Trophoblast cell (in vitro differentiated cells and primary cell): ENCODE results near the gene PAEP.
A peak's percentile ranks its signal among the peaks of the same experiment; 100 is the strongest.

ENCODE experiments used
- DNase-seq, 2 donors: peaks; one replicate each; pipeline ENCODE4 v3.0.0-alpha.2; 2016
- H2AFZ ChIP-seq: 2 replicates; pipeline ENCODE4 v1.6.1; 2013; ENCODE audit warnings: low read length, moderate library complexity, mild to moderate bottlenecking; ENCODE audit not compliant: insufficient read depth, poor library complexity
- H2AK5ac ChIP-seq: 2 replicates; pipeline ENCODE4 v1.6.1; 2013; ENCODE audit warnings: mild to moderate bottlenecking, low read length
- H2BK120ac ChIP-seq: 2 replicates; pipeline ENCODE4 v1.6.1; 2013; ENCODE audit warnings: low read length, mild to moderate bottlenecking, moderate library complexity; ENCODE audit not compliant: insufficient read depth, poor library complexity
- H2BK12ac ChIP-seq: 2 replicates; pipeline ENCODE4 v1.6.1; 2013; ENCODE audit warnings: mild to moderate bottlenecking, low read length, moderate library complexity
- H2BK5ac ChIP-seq: 2 replicates; pipeline ENCODE4 v1.6.1; 2013; ENCODE audit warnings: low read length, low read depth, moderate library complexity, mild to moderate bottlenecking; ENCODE audit not compliant: poor library complexity
- H3K14ac ChIP-seq: 2 replicates; pipeline ENCODE4 v1.6.1; 2013; ENCODE audit warnings: mild to moderate bottlenecking, low read length
- H3K18ac ChIP-seq: 2 replicates; pipeline ENCODE4 v1.6.1; 2013; ENCODE audit warnings: mild to moderate bottlenecking, low read length
- H3K23ac ChIP-seq: 2 replicates; pipeline ENCODE4 v1.6.1; 2013; ENCODE audit warnings: low read length
- H3K27ac ChIP-seq: 2 replicates; pipeline ENCODE4 v1.5.1; 2013; ENCODE audit warnings: low read depth, mild to moderate bottlenecking, inconsistent platforms, low read length, moderate library complexity
- H3K27me3 ChIP-seq: 2 replicates; pipeline ENCODE4 v1.6.1; 2013; ENCODE audit warnings: inconsistent platforms, mild to moderate bottlenecking, low read length, moderate library complexity; ENCODE audit not compliant: insufficient read depth
- H3K36me3 ChIP-seq, 2 experiments: 1 replicate in 1 of 2; 2 replicates in 1 of 2; pipeline ENCODE4 v1.6.1; 2013; ENCODE audit warnings: low read length in 2 of 2, mild to moderate bottlenecking in 2 of 2, moderate library complexity in 1 of 2; ENCODE audit not compliant: insufficient read depth in 2 of 2, control insufficient read depth in 1 of 2
- H3K4ac ChIP-seq: 2 replicates; pipeline ENCODE4 v1.6.1; 2013; ENCODE audit warnings: low read depth, mild to moderate bottlenecking, low read length, moderate library complexity
- H3K4me1 ChIP-seq, 2 experiments: 1 replicate in 1 of 2; 2 replicates in 1 of 2; pipeline ENCODE4 v1.6.1; 2013; ENCODE audit warnings: low read length in 2 of 2, mild to moderate bottlenecking in 2 of 2, moderate library complexity in 1 of 2; ENCODE audit not compliant: insufficient read depth in 2 of 2, control insufficient read depth in 1 of 2
- H3K4me2 ChIP-seq: 2 replicates; pipeline ENCODE4 v1.6.1; 2013; ENCODE audit warnings: inconsistent platforms, mild to moderate bottlenecking, low read length, moderate library complexity
- H3K4me3 ChIP-seq: 2 replicates; pipeline ENCODE4 v1.5.1; 2013; ENCODE audit warnings: mild to moderate bottlenecking, low read depth, low read length, inconsistent platforms
- H3K79me1 ChIP-seq: one replicate; pipeline ENCODE4 v1.6.1; 2013; ENCODE audit warnings: low read length
- H3K79me2 ChIP-seq: 2 replicates; pipeline ENCODE4 v1.6.1; 2013; ENCODE audit warnings: low read length, mild to moderate bottlenecking; ENCODE audit not compliant: control insufficient read depth, insufficient read depth, poor library complexity
- H3K9ac ChIP-seq: 2 replicates; pipeline ENCODE4 v1.6.1; 2013; ENCODE audit warnings: mild to moderate bottlenecking, low read length
- H3K9me3 ChIP-seq: 2 replicates; pipeline ENCODE4 v1.6.1; 2013; ENCODE audit warnings: low read depth, mild to moderate bottlenecking, control low read depth, inconsistent platforms, low read length; ENCODE audit not compliant: insufficient read depth
- H4K12ac ChIP-seq: 2 replicates; pipeline ENCODE4 v1.6.1; 2013; ENCODE audit warnings: low read depth, mild to moderate bottlenecking, low read length, moderate library complexity
- H4K8ac ChIP-seq: 2 replicates; pipeline ENCODE4 v1.6.1; 2013; ENCODE audit warnings: low read depth, mild to moderate bottlenecking, low read length, moderate library complexity
- H4K91ac ChIP-seq: one replicate; pipeline ENCODE4 v1.6.1; 2013; ENCODE audit warnings: low read depth, mild to moderate bottlenecking, low read length, moderate library complexity
- WGBS: extraction: QIAGEN DNeasy Blood & Tissue Kit; methylation state at CpG from one replicate; pipeline ENCODE4 v1.1.7; 2013; ENCODE audit warnings: missing lambda C conversion rate; ENCODE audit not compliant: insufficient read length, insufficient coverage; ENCODE audit errors: extremely low coverage; 5-methylcytosine and 5-hydroxymethylcytosine counted together

The PAEP gene

DNA sequence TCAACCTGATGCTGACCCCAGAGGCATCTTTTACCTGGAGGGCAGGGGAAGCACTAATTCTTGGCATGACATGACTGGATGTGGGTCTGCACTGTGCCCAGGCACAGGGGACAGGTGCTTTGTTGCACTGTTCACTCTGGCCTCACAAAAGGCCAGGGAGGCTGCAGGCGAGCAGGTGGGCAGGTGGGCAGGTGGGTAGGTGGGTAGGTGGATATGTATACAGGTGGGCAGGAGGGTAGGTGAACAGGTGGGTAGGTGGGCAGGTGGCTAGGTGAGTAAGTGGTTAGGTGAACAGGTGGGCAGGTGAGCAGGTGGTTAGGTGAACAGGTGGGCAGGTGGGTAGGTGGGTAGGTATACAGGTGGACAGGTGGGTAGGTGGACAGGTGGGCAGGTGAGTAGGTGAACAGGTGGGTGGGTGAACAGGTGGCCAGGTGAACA is 1.5 kb downstream of the PAEP start:
- Histone ChIP-seq H3K36me3 (no peaks in the 10 kb centered on the region), H3K4ac (no peak overlapping the region), H3K27me3 (no peaks in the 10 kb centered on the region), H2BK12ac (no peak overlapping the region), H3K4me2 (no peak overlapping the region), H3K9me3 (peaks cover 4% of the 10 kb centered on the region), H4K12ac (no peak overlapping the region), H2BK5ac (no peak overlapping the region), H4K91ac (no peak overlapping the region), H3K4me1 (peaks cover 12 to 16% of the 10 kb centered on the region in 2 experiments), H3K27ac (no peak overlapping the region), H3K9ac (no peak overlapping the region), H2BK120ac (no peak overlapping the region), H2AFZ (no peak overlapping the region), H2AK5ac (no peak overlapping the region), H3K4me3 (peak overlapping the region; percentile 57), H3K79me1 (peaks cover 10% of the 10 kb centered on the region), H3K18ac (no peak overlapping the region), H3K23ac (no peak overlapping the region), H3K79me2 (peaks cover 3% of the 10 kb centered on the region), H3K14ac (no peak overlapping the region), H4K8ac (no peak overlapping the region)
- WGBS: no CpG with 5 or more reads among the region's 1 CpG
- DNase-seq: no peak

DNA sequence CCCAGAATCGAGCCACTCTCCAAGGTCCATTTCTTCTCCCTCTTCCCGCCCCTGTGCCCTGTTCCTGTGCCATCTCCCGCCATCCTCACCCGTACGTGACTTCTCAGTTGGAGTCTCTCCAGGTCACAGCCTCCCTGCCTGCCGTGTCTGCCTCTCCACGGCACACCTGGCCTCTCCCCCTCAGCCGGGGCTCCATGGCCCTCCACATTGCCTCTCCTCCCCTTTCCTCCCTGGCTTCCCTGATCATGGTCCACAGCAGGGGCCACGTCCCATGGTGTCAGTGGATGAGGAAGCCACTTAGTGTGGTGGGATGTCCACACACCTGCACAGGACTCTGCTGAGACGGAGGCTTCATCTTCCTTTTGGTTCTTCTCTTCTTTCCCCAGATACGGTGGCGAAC is 2.3 kb downstream of the PAEP start:
- Histone ChIP-seq H3K9me3 (peaks cover 6% of the 10 kb centered on the region), H3K27me3 (no peaks in the 10 kb centered on the region), H3K4ac (no peak overlapping the region), H2AK5ac (no peak overlapping the region), H4K8ac (no peak overlapping the region), H2BK120ac (no peak overlapping the region), H3K79me1 (peaks cover 10% of the 10 kb centered on the region), H3K18ac (no peak overlapping the region), H4K12ac (no peak overlapping the region), H2BK5ac (no peak overlapping the region), H3K14ac (no peak overlapping the region), H3K27ac (no peak overlapping the region), H3K23ac (no peak overlapping the region), H4K91ac (no peak overlapping the region), H3K4me1 (peaks cover 12 to 16% of the 10 kb centered on the region in 2 experiments), H2BK12ac (peak overlapping the region; percentile 37), H3K4me3 (no peak overlapping the region), H3K36me3 (no peaks in the 10 kb centered on the region), H2AFZ (no peak overlapping the region), H3K9ac (no peak overlapping the region), H3K79me2 (peaks cover 3% of the 10 kb centered on the region), H3K4me2 (no peak overlapping the region)
- no peak for DNase-seq
- no CpG with 5 or more reads among the region's 12 CpGs for WGBS

- H2BK120ac ChIP-seq: peak overlapping the region; percentile 15
Measured at GRCh38 chr9:135565141-135565628, 3.6 kb downstream of the PAEP start.

GRCh38 chr9:135565636-135566035 is 4.1 kb downstream of the PAEP start:
- H3K9ac ChIP-seq: no peak overlapping the region
- no peak overlapping the region for H3K14ac ChIP-seq
- no peak overlapping the region for H3K27ac ChIP-seq
- H3K79me1 ChIP-seq: peaks cover 7% of the 10 kb centered on the region
- H3K4ac ChIP-seq: no peak overlapping the region
- WGBS: no CpG with 5 or more reads among the region's 8 CpGs
- H3K23ac ChIP-seq: no peak overlapping the region
- H2BK12ac ChIP-seq: no peak overlapping the region
- no peak overlapping the region for H2BK5ac ChIP-seq
- no peak overlapping the region for H4K12ac ChIP-seq
- H3K4me3 ChIP-seq: no peak overlapping the region
- no peak for DNase-seq
- H4K91ac ChIP-seq: no peak overlapping the region
- H2AK5ac ChIP-seq: no peak overlapping the region
- H3K4me1 ChIP-seq: peaks cover 10 to 11% of the 10 kb centered on the region in 2 experiments
- H3K9me3 ChIP-seq: peaks cover 6% of the 10 kb centered on the region
- no peak overlapping the region for H2AFZ ChIP-seq
- H3K79me2 ChIP-seq: peaks cover 3% of the 10 kb centered on the region
- H2BK120ac ChIP-seq: no peak overlapping the region
- H3K27me3 ChIP-seq: no peaks in the 10 kb centered on the region
- H4K8ac ChIP-seq: no peak overlapping the region
- no peaks in the 10 kb centered on the region for H3K36me3 ChIP-seq
- no peak overlapping the region for H3K18ac ChIP-seq
- no peak overlapping the region for H3K4me2 ChIP-seq

More at GRCh38 chr9:135565141-135565628, 3.6 kb downstream of the PAEP start:
- no peak overlapping the region for H2BK5ac ChIP-seq
- peaks cover 3% of the 10 kb centered on the region for H3K79me2 ChIP-seq
- no peak overlapping the region for H3K23ac ChIP-seq
- no peaks in the 10 kb centered on the region for H3K27me3 ChIP-seq
- H3K18ac ChIP-seq: no peak overlapping the region
- no peak overlapping the region for H3K14ac ChIP-seq
- no peak overlapping the region for H3K27ac ChIP-seq
- no peaks in the 10 kb centered on the region for H3K36me3 ChIP-seq
- H4K8ac ChIP-seq: no peak overlapping the region
- no peak overlapping the region for H3K4ac ChIP-seq
- no peak overlapping the region for H3K9ac ChIP-seq
- no peak overlapping the region for H4K91ac ChIP-seq
- no peak overlapping the region for H2AFZ ChIP-seq
- H2AK5ac ChIP-seq: no peak overlapping the region
- H3K79me1 ChIP-seq: peaks cover 7% of the 10 kb centered on the region
- H3K4me2 ChIP-seq: no peak overlapping the region
- H3K4me3 ChIP-seq: no peak overlapping the region
- DNase-seq: no peak
- peaks cover 12 to 13% of the 10 kb centered on the region in 2 experiments for H3K4me1 ChIP-seq
- WGBS: no CpG with 5 or more reads among the region's 9 CpGs
- H3K9me3 ChIP-seq: peaks cover 6% of the 10 kb centered on the region
- no peak overlapping the region for H4K12ac ChIP-seq
- no peak overlapping the region for H2BK12ac ChIP-seq
